NOMO-1 treated with DMSO at 0.1 percent for 48 hours (cell line): ENCODE results near the gene ESR1.
A peak's percentile ranks its signal among the peaks of the same experiment; 100 is the strongest.

ENCODE experiments used
- DNase-seq: peaks from one replicate; lab custom pipeline; 2025; ENCODE audit not compliant: unreplicated experiment; lab: John Stamatoyannopoulos, UW

The ESR1 gene

DNA sequence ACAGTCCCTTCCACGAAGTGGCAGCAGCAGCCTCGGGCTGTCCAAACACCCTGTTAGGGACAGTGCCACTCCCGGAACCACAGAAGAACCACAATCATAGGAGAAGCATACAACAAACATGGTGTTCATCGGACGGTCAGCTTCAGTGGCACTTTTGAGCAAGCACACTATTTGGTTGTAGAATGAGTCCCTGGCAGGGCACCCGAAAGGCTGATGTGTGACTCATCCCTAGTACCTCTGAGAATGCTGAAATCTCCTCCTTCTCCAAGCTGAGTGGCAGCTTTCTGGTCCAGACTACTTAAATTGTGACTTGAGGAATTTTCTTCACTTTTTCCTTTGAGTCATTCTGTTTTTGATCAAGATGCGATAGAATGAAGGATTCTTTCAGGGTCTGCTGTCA, 282.5 kb downstream of the ESR1 start:
- DNase-seq = no peak

GRCh38 chr6:152091201-152091600, 283.7 kb downstream of the ESR1 start:
- DNase-seq = no peak

GRCh38 chr6:152091851-152092341, 284.4 kb downstream of the ESR1 start:
- no peak for DNase-seq

- no peak for DNase-seq
Measured at GRCh38 chr6:152093711-152094110, 286.2 kb downstream of the ESR1 start.

GRCh38 chr6:152094276-152094675, 286.8 kb downstream of the ESR1 start:
- DNase-seq = no peak

DNA sequence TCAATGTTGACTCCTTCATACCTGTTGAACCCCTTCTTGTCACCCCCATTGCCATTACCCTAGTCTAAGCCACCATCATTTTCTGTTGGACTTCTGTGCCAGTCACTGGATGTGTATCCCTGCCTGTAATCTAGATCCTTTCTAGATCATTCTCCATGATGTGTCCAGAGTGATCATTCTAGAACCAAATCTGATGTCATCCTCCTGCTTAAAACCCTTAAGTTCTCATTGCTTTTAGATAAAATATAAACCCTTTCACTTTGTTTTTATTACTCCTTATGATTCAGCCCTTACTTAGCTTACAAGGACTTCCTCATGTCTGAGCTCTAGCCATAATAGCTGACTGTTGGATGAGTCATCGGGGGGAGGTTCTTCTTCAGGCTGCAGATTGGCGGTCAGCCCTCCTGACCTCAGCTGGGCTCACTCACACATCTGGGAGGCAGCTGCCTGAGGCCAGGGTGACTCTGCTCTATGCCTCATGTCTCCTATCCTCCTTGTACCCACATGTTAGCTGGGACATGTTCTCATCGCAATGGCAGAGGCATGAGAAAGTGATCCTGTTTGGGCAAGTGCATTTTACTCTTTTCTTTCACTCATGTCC, 287.6 kb downstream of the ESR1 start:
- DNase-seq = peak; percentile 94

GRCh38 chr6:152096863-152097496, 289.5 kb downstream of the ESR1 start:
- no peak for DNase-seq

DNA sequence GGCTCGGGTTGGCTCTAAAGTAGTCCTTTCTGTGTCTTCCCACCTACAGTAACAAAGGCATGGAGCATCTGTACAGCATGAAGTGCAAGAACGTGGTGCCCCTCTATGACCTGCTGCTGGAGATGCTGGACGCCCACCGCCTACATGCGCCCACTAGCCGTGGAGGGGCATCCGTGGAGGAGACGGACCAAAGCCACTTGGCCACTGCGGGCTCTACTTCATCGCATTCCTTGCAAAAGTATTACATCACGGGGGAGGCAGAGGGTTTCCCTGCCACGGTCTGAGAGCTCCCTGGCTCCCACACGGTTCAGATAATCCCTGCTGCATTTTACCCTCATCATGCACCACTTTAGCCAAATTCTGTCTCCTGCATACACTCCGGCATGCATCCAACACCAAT, 291.2 kb downstream of the ESR1 start:
- DNase-seq = no peak

DNA sequence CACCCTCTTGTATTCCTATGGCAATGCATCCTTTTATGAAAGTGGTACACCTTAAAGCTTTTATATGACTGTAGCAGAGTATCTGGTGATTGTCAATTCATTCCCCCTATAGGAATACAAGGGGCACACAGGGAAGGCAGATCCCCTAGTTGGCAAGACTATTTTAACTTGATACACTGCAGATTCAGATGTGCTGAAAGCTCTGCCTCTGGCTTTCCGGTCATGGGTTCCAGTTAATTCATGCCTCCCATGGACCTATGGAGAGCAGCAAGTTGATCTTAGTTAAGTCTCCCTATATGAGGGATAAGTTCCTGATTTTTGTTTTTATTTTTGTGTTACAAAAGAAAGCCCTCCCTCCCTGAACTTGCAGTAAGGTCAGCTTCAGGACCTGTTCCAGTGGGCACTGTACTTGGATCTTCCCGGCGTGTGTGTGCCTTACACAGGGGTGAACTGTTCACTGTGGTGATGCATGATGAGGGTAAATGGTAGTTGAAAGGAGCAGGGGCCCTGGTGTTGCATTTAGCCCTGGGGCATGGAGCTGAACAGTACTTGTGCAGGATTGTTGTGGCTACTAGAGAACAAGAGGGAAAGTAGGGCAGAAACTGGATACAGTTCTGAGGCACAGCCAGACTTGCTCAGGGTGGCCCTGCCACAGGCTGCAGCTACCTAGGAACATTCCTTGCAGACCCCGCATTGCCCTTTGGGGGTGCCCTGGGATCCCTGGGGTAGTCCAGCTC, 292.1 kb downstream of the ESR1 start:
- DNase-seq = no peak

DNA sequence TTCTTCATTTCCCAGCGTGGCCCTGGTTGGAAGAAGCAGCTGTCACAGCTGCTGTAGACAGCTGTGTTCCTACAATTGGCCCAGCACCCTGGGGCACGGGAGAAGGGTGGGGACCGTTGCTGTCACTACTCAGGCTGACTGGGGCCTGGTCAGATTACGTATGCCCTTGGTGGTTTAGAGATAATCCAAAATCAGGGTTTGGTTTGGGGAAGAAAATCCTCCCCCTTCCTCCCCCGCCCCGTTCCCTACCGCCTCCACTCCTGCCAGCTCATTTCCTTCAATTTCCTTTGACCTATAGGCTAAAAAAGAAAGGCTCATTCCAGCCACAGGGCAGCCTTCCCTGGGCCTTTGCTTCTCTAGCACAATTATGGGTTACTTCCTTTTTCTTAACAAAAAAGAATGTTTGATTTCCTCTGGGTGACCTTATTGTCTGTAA, 292.7 kb downstream of the ESR1 start:
- peak; percentile 45 for DNase-seq

DNA sequence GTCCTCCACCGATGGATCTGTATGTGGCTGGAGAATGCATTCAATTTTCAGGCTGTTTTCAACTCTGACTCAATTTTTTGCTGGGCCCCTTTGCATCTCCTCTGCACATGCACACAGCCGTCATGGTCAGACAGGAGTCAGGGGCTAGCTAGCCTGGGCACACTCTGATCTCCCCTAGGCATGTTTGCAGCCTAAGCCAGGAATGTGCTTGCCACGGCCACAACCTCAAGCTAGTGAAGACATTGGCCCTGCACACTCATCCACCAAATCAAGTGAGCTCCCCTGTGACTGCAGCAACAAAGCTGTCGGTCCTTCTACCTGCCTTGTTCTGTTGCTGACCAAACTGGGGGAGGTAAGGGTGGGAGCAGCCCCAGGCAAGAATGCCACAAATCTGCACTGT, 300.5 kb downstream of the ESR1 start:
- no peak for DNase-seq

GRCh38 chr6:152110886-152111820, 303.7 kb downstream of the ESR1 start:
- DNase-seq = no peak

- DNase-seq = no peak
Measured at GRCh38 chr6:152112491-152113261, 305.2 kb downstream of the ESR1 start.

DNA sequence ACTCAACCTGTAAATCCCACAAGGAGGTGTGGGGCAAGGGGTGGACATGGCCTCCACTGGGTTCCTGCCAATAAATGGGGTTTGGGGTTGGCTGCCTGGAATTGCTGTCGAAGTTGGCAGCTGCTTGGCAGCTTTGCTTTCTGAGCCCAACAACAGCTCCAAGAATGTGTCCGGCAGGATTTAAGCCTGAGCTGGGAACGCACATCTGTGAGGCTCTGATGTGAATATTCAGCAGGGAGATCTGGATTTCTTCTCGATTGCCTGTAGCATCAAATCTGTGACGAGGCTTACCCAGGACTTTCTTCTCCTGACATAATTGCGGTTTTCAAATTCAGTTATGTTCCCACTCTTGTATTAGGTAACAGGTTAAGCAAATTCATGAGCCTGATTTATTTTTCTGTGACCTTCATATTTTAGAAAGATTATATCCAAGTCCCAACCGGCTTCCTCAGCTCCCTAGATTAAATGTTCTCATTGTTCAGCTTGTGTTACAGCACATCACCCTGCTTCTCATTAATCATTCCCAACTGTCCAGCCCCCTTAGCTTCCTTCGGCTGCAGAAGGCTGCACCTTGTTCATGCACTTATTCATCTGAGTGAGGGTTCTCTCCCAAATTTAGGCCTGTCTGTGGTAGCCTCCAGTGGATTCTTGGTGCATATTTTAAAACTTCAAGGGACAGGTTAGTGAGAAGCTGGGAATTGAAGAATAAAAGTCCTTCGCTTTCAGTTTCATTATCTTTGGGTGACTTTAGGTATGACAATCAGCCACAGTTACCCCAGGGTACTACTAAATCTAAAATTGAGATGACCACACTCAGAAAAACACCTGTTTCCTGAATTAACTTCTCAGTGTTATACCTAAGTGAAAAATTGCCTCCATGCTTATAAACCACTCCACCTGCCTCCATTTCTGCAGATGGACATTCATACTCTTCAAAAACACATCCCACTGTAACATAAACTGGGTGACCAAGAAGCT, 310.0 kb downstream of the ESR1 start:
- no peak for DNase-seq

- no peak for DNase-seq
Measured at GRCh38 chr6:152118224-152118623, 310.7 kb downstream of the ESR1 start.

DNA sequence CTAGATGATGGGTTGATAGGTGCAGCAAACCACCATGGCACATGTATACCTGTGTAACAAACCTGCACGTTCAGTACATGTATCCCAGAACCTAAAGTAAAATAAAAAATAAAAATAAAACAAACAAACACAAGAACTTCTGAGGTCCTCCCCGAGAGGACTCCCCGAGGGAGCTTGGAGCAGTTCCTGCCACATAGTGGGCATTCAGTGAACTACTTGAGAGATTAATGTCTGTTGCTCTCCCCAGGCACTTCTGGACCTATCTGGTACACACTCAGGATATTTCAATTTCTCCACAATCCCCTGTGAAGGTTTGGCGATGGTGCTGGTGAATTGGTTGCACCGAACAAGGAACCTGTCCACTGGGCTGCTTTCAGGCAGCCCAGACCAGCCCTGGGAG, 311.2 kb downstream of the ESR1 start:
- no peak for DNase-seq

DNA sequence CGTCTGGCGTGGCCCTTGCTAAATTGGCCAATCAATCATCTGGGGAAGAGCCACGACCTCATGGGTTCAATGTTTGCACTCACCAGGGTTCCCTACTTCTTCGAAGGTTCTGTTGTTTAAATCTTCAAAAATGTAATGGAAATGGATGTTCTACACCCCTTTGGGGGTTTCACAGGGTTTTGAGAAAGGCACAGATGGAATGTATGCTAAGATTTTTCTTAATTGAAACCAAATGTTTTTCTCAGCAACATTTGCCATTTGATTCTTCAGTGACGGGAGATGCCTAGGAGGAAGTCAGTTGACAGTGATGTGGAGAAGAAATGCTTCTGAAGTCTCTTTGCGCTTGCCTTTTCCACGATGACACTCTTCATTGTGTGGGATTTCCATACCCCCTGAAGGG, 312.3 kb downstream of the ESR1 start:
- no peak for DNase-seq

- DNase-seq = no peak
Measured at GRCh38 chr6:152121910-152122309, 314.4 kb downstream of the ESR1 start.

- DNase-seq = no peak
Measured at GRCh38 chr6:152122434-152122833, 315.0 kb downstream of the ESR1 start.
